Kidney (tissue), 14 donors: ENCODE measurements around the gene PIGT. TPM values are rescaled to one million over a fixed set of nuclear protein-coding genes. Genes with fewer than 3 reads are reported as not detected.

Experiments
- DNase-seq, 5 donors: peaks; one replicate each; pipeline ENCODE4 v3.0.0-alpha.2; 2013 to 2020
- FAIRE-seq: peaks from 2 replicates; lab custom pipeline; 2012; peaks lifted over from hg19 to GRCh38; lab: Jason Lieb, UNC
- H3K27ac ChIP-seq, 2 donors: one replicate each; pipeline ENCODE4 v1.7.0; 2013; ENCODE audit warnings: low read depth in 2 of 2, low read length in 2 of 2, inconsistent platforms in 1 of 2
- H3K27me3 ChIP-seq: one replicate; pipeline ENCODE4 v1.7.1; 2013; ENCODE audit warnings: low read length, inconsistent platforms; ENCODE audit not compliant: control insufficient read depth, insufficient read depth
- H3K36me3 ChIP-seq, 3 donors: one replicate each; pipeline versions ENCODE4 v1.7.0 to v1.7.1; 2013; ENCODE audit warnings: low read length in 3 of 3, control low read depth in 1 of 3, inconsistent platforms in 1 of 3; ENCODE audit not compliant: insufficient read depth in 3 of 3, control insufficient read depth in 2 of 3
- H3K4me1 ChIP-seq, 3 donors: one replicate each; pipeline versions ENCODE4 v1.7.0 to v1.7.1; 2013; ENCODE audit warnings: low read length in 3 of 3, inconsistent platforms in 1 of 3, low read depth in 1 of 3; ENCODE audit not compliant: control insufficient read depth in 2 of 3, insufficient read depth in 2 of 3
- H3K4me3 ChIP-seq, 3 donors: one replicate each; pipeline versions ENCODE4 v1.7.0 to v1.8.1; 2013; ENCODE audit warnings: low read length in 3 of 3, control low read depth in 1 of 3, inconsistent platforms in 1 of 3
- H3K9ac ChIP-seq, 3 donors: one replicate each; pipeline versions ENCODE4 v1.7.0 to v1.7.1; 2013; ENCODE audit warnings: low read length in 3 of 3, control low read depth in 1 of 3, inconsistent platforms in 1 of 3
- H3K9me3 ChIP-seq, 3 donors: one replicate each; pipeline versions ENCODE4 v1.7.0 to v1.7.1; 2013; ENCODE audit warnings: low read length in 3 of 3, control low read depth in 1 of 3, inconsistent platforms in 1 of 3; ENCODE audit not compliant: control insufficient read depth in 2 of 3, insufficient read depth in 1 of 3
- CTCF ChIP-seq: IDR thresholded peaks from 3 replicates; pipeline ENCODE4 v1.5.1; 2012; ENCODE audit warnings: mild to moderate bottlenecking, moderate library complexity, borderline replicate concordance; ENCODE audit not compliant: insufficient read depth; ENCODE audit errors: extremely low read depth
- intact Hi-C: fragments of 100-400 bp; cut with DNase I; formaldehyde crosslinking; loops from one replicate; pipeline ENCODE4 v1.11.1; 2022
- polyA plus RNA-seq: library from polyadenylated mRNA; stranded (reverse); fragments of 350-450 nt; fragmentation: Illumina TruSeq; extraction: RNeasy Lipid Tissue Mini Kit (QIAGEN cat#74804); gene quantifications from one replicate; pipeline ENCODE4 v1.2.3, GENCODE V29; 2014; ENCODE audit warnings: low read depth, low replicate concordance; ENCODE audit not compliant: insufficient read depth
- total RNA-seq: library from RNA; stranded (reverse); fragmentation: NEBNext Ultra II Directional; extraction: Animal tissue kit (Norgen Biotek cat#: 25700); gene quantifications from one replicate; pipeline ENCODE4 v1.2.1, GENCODE V29; 2021
- donor health status: control.
- donor health status: control.
- donor health status: control.
- donor health status: control.
- donor health status: control.
- donor health status: DM: yes; HTN: yes; CAD: no.
- donor health status: Normal renal cell carcinoma (clear cell type).

The PIGT gene
- total and polyA plus RNA-seq, 2 donors from 2014 or later = 90.9 to 95.0 TPM

GRCh38 chr20:45441746-45442145 lies 25.8 kb downstream of the PIGT start:
- Histone ChIP-seq H3K4me1 (no peaks in the 10 kb centered on the region), H3K27ac (no peak overlapping the region), H3K36me3 (no peaks in the 10 kb centered on the region), H3K27me3 (no peaks in the 10 kb centered on the region), H3K9ac (no peak overlapping the region), H3K4me3 (no peak overlapping the region), H3K9me3 (no peaks in the 10 kb centered on the region)
- DNase-seq (peak in 1 of 5 donors; percentile 36), FAIRE-seq (no peak)
- TF ChIP-seq CTCF = no peak
- intact Hi-C loops = no loop called here

DNA sequence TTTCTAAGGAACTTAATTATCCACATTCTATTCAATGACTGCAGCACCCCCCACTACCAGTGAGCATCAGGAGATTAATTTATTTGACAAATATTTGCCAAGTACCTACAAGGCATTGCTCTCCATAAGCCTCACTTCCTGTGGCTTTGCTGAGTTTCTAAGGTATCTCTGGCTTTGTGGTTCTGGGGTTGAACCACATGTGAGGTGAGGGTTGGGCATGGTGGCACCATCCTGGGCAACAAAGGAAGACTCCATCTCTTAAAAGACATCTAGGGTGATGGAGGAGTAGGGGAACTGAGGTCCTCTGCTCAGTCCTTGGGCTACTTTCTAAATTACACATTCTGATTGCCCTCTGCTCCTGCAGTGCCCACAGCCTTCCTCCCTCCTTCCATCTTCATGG lies 28.1 kb downstream of the PIGT start:
- no peak for TF ChIP-seq CTCF
- no peak overlapping the region for H3K9ac ChIP-seq
- DNase-seq (no peak), FAIRE-seq (no peak)
- no peaks in the 10 kb centered on the region for H3K9me3 ChIP-seq
- H3K36me3 ChIP-seq = no peaks in the 10 kb centered on the region
- intact Hi-C loops = no loop called here
- no peaks in the 10 kb centered on the region for H3K27me3 ChIP-seq
- H3K4me3 ChIP-seq = no peak overlapping the region
- no peak overlapping the region for H3K27ac ChIP-seq
- H3K4me1 ChIP-seq = no peaks in the 10 kb centered on the region

DNA sequence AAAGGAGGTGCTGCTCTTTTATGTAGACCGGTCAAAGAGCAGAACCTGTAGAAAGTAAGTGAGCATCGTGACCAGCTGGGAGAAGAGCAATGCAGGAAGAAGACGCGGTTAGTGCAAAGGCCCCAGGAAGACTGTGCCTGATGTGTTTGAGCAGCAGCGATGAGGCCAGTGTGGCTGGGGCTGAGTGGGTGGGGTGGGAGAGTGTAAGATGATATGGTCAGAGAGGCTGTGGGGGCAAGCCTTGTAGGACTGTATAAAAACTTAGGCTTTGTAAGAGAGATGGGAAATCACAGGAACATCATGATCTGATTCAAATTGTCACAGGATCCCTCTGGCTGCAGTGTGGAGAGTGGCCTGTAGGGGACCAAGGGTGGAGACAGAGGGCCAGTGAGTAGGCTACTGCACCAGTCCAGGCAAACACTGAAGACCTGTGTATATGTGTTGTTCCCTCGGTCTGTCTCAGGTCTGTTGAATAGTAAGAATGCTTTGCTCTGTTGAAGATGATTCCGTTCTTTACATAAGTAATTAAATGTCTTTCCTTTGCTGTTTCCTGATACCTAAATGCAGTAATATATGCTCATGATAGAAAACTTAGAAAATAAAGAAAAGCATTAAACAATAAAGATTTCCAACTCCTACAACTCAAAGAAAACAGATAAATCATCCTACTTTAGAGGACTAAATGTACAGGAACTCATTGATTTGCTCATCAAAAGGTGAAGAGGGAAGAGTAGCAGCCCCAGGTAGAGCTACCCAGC lies 30.0 kb downstream of the PIGT start:
- Histone ChIP-seq H3K4me1 (peaks cover 0 to 8% (median 6%) of the 10 kb centered on the region in 3 donors), H3K9ac (no peak overlapping the region), H3K4me3 (no peak overlapping the region), H3K27me3 (no peaks in the 10 kb centered on the region), H3K36me3 (no peaks in the 10 kb centered on the region), H3K9me3 (no peaks in the 10 kb centered on the region), H3K27ac (no peak overlapping the region)
- intact Hi-C loops = no loop called here
- no peak for DNase-seq
- FAIRE-seq = no peak
- peak; percentile 20 for TF ChIP-seq CTCF

DNA sequence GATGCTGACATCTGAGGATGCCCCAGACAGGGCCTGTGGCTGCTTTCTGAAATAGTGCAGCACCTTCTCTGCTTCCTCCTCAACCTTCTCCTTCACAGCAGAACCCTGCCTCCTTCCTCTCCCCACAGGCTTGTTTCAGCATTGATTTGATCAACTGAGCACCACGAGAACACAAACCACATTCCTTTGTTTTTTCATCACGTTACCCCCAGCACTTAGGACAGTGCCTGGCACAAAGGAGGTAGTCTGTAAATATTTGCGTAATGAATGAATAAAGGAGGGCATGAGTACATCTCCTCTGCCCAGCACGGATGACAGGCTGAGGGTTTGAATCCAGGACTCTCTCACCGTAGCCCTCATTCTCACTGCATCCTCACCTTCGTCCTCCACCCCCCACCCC lies 32.3 kb downstream of the PIGT start:
- peaks cover 0 to 8% (median 6%) of the 10 kb centered on the region in 3 donors for H3K4me1 ChIP-seq
- no peaks in the 10 kb centered on the region for H3K27me3 ChIP-seq
- no peaks in the 10 kb centered on the region for H3K9me3 ChIP-seq
- no peak for TF ChIP-seq CTCF
- intact Hi-C loops = no loop called here
- no peaks in the 10 kb centered on the region for H3K36me3 ChIP-seq
- FAIRE-seq (no peak), DNase-seq (no peak)
- no peak overlapping the region for H3K4me3 ChIP-seq
- H3K27ac ChIP-seq = no peak overlapping the region
- no peak overlapping the region for H3K9ac ChIP-seq
